Prostate gland (tissue), 2 donors: ENCODE measurements around the gene AHNAK.

ENCODE experiments used
- POLR2A ChIP-seq: fragments of 450-650 bp; IDR thresholded peaks from one replicate; pipeline ENCODE4 v1.6.1; 2016; ENCODE audit warnings: antibody characterized with exemption, mild to moderate bottlenecking
- POLR2AphosphoS5 ChIP-seq: sonication (generic); formaldehyde crosslinking; IDR thresholded peaks from one replicate; pipeline ENCODE4 v1.6.1; 2017; ENCODE audit warnings: antibody characterized with exemption
- TF ChIP-seq, protein P1 (sequence below), 4 experiments: fragments of 200-600 bp in 2 of 4; fragments of 450-650 bp in 2 of 4; sonication (generic) in 2 of 4; IDR thresholded peaks; 1 replicate in 3 of 4; 2 replicates in 1 of 4; pipeline ENCODE4 v1.5.1; 2016 to 2019; ENCODE audit warnings: antibody characterized with exemption in 4 of 4, mild to moderate bottlenecking in 2 of 4, moderate library complexity in 2 of 4

DNA sequence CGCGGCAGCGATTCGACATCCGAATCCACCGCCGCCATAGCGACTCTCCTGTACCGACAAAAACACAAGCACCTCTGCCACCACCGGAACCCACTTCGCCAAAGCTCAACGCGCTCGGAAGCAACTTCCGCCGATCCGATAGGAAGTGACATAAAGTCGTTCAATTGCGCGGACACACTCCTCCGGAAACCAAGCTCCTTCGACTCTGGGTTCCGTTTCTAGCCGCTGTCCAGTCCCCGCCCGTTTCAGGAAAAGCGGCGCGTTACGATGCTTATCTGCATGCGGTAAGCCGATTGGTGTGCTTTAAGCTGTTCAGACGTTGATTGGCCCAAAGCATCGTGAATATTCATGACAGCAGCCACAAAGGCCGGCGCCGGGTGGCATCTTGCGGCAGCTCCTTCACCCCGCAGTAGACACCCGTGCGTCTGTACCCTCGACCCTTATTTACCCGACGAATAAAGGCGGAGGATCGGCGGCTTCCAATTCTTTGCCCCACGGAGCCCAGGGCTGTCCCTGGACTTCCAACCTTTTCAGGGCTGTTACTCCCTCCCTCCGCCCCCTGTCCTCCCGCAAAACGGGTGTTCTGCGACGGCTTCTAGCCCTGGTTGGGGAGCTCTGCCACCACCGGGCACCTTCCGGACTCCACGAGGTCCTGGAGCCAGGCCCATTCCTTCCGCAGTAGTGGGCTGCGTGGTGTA lies 45.0 kb upstream of the AHNAK start, which contains the start of gene TUT1:
- TF ChIP-seq POLR2A, result peak; percentile 84
- TF ChIP-seq, protein P1, sequence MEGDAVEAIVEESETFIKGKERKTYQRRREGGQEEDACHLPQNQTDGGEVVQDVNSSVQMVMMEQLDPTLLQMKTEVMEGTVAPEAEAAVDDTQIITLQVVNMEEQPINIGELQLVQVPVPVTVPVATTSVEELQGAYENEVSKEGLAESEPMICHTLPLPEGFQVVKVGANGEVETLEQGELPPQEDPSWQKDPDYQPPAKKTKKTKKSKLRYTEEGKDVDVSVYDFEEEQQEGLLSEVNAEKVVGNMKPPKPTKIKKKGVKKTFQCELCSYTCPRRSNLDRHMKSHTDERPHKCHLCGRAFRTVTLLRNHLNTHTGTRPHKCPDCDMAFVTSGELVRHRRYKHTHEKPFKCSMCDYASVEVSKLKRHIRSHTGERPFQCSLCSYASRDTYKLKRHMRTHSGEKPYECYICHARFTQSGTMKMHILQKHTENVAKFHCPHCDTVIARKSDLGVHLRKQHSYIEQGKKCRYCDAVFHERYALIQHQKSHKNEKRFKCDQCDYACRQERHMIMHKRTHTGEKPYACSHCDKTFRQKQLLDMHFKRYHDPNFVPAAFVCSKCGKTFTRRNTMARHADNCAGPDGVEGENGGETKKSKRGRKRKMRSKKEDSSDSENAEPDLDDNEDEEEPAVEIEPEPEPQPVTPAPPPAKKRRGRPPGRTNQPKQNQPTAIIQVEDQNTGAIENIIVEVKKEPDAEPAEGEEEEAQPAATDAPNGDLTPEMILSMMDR (IDR thresholded peaks at IDR 0.05), result peak in 2 of 4 experiments; percentile 35 to 39
- peak; percentile 100 for TF ChIP-seq POLR2AphosphoS5
